ENCODE data around the gene MLXIP.

DNA sequence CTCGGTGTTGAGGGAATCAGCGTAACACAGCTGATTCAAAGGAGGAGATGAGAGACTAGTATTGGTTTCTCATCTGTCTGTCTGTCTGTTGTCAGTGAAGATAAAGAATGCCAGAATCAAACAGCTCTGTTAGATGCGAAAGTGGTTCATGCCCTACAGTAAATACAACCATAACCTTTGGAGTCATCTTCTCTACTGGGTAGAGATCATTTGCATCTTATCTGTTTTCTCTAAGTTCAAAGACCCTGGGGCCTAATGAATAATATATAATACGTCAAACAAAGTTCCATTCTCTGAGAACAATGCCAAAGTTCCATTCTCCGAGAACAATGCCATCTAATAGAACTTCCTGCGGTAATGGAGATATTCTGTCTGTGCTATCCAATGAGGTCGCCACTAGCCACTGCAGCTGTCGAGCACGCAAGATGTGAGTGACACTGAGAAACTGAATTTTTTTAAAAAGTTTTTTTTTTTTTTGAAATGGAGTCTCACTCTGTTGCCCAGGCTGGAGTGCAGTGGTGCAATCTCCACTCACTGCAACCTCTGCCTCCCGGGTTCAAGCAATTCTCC lies 88.9 kb downstream of the MLXIP start:
- TF ChIP-seq, protein P1, sequence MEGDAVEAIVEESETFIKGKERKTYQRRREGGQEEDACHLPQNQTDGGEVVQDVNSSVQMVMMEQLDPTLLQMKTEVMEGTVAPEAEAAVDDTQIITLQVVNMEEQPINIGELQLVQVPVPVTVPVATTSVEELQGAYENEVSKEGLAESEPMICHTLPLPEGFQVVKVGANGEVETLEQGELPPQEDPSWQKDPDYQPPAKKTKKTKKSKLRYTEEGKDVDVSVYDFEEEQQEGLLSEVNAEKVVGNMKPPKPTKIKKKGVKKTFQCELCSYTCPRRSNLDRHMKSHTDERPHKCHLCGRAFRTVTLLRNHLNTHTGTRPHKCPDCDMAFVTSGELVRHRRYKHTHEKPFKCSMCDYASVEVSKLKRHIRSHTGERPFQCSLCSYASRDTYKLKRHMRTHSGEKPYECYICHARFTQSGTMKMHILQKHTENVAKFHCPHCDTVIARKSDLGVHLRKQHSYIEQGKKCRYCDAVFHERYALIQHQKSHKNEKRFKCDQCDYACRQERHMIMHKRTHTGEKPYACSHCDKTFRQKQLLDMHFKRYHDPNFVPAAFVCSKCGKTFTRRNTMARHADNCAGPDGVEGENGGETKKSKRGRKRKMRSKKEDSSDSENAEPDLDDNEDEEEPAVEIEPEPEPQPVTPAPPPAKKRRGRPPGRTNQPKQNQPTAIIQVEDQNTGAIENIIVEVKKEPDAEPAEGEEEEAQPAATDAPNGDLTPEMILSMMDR (IDR thresholded peaks at IDR 0.05; ENCODE audit: insufficient read depth, low read length, poor library complexity, severe bottlenecking), result no peak
- TF ChIP-seq EZH2phosphoT487 (conservative IDR thresholded peaks at IDR 0.05; ENCODE audit: low read length), result no peak
